Neuronal stem cell (in vitro differentiated cells): Measurements from ENCODE around the gene THRA.

Source experiments
- DNase-seq: peaks from one replicate; pipeline ENCODE4 v3.0.0-alpha.2; 2013; ENCODE audit warnings: low spot score
- H2AFZ ChIP-seq: one replicate; pipeline ENCODE4 v1.6.1; 2013; ENCODE audit warnings: mild to moderate bottlenecking, low read length, inconsistent platforms
- H2AK5ac ChIP-seq: 2 replicates; pipeline ENCODE4 v1.6.1; 2013; ENCODE audit warnings: low read depth, mild to moderate bottlenecking, inconsistent platforms, low read length, moderate library complexity, mixed read lengths
- H2BK120ac ChIP-seq: 2 replicates; pipeline ENCODE4 v1.6.1; 2013; ENCODE audit warnings: low read depth, mild to moderate bottlenecking, inconsistent platforms, low read length, moderate library complexity, mixed read lengths
- H2BK12ac ChIP-seq: one replicate; pipeline ENCODE4 v1.6.1; 2013; ENCODE audit warnings: low read length, inconsistent platforms
- H2BK15ac ChIP-seq: 2 replicates; pipeline ENCODE4 v1.6.1; 2013; ENCODE audit warnings: mild to moderate bottlenecking, low read length, inconsistent platforms, mixed read lengths
- H2BK5ac ChIP-seq: one replicate; pipeline ENCODE4 v1.6.1; 2013; ENCODE audit warnings: inconsistent platforms, mild to moderate bottlenecking, low read length, moderate library complexity
- H3K14ac ChIP-seq: one replicate; pipeline ENCODE4 v1.6.1; 2013; ENCODE audit warnings: low read length, inconsistent platforms
- H3K18ac ChIP-seq: 2 replicates; pipeline ENCODE4 v1.6.1; 2013; ENCODE audit warnings: low read length, inconsistent platforms
- H3K23ac ChIP-seq: 2 replicates; pipeline ENCODE4 v1.6.1; 2013; ENCODE audit warnings: low read depth, mild to moderate bottlenecking, mixed read lengths, low read length, inconsistent platforms; ENCODE audit not compliant: poor library complexity
- H3K27ac ChIP-seq: replicated peaks from 3 replicates; pipeline ENCODE4 v1.5.1; 2013; ENCODE audit warnings: low read length, inconsistent platforms
- H3K27me3 ChIP-seq, 3 experiments: 2 replicates each; pipeline ENCODE4 v1.6.1; 2013; ENCODE audit warnings: low read length in 3 of 3, mild to moderate bottlenecking in 2 of 3, inconsistent platforms in 1 of 3, low read depth in 1 of 3, mixed read lengths in 1 of 3, moderate library complexity in 1 of 3; ENCODE audit not compliant: control insufficient read depth in 3 of 3, insufficient read depth in 3 of 3
- H3K36me3 ChIP-seq, 2 donors: replicated peaks in 1 of 2; 2 replicates each; pipeline ENCODE4 v1.6.1; 2013; ENCODE audit warnings: low read length in 2 of 2; ENCODE audit not compliant: control insufficient read depth in 2 of 2, insufficient read depth in 2 of 2
- H3K4ac ChIP-seq: 2 replicates; pipeline ENCODE4 v1.6.1; 2013; ENCODE audit warnings: inconsistent platforms, mild to moderate bottlenecking, low read length, moderate library complexity
- H3K4me1 ChIP-seq, 2 donors: 1 replicate in 1 of 2; 2 replicates in 1 of 2; pipeline ENCODE4 v1.6.1; 2013; ENCODE audit warnings: low read length in 2 of 2, low read depth in 1 of 2; ENCODE audit not compliant: control insufficient read depth in 2 of 2, insufficient read depth in 1 of 2
- H3K4me2 ChIP-seq: one replicate; pipeline ENCODE4 v1.6.1; 2013; ENCODE audit warnings: mild to moderate bottlenecking, low read length, inconsistent platforms; ENCODE audit not compliant: insufficient read depth, poor library complexity, severe bottlenecking
- H3K4me3 ChIP-seq, 2 donors: 2 replicates each; pipeline ENCODE4 v1.5.1; 2013; ENCODE audit warnings: low read length in 2 of 2, mild to moderate bottlenecking in 2 of 2, inconsistent platforms in 1 of 2, moderate library complexity in 1 of 2
- H3K79me1 ChIP-seq: one replicate; pipeline ENCODE4 v1.6.1; 2013; ENCODE audit warnings: low read depth, mild to moderate bottlenecking, inconsistent platforms, low read length, moderate library complexity
- H3K9ac ChIP-seq: one replicate; pipeline ENCODE4 v1.6.1; 2013; ENCODE audit warnings: mild to moderate bottlenecking, low read depth, low read length, inconsistent platforms; ENCODE audit not compliant: poor library complexity
- H3K9me3 ChIP-seq, 2 donors: replicated peaks in 1 of 2; 2 replicates each; pipeline versions ENCODE3 to v1.6.1; 2013; ENCODE audit warnings: low read length in 2 of 2, mild to moderate bottlenecking in 2 of 2, inconsistent platforms in 1 of 2, low read depth in 1 of 2, mixed read lengths in 1 of 2, moderate library complexity in 1 of 2; ENCODE audit not compliant: control insufficient read depth in 2 of 2, insufficient read depth in 1 of 2
- H4K8ac ChIP-seq: one replicate; pipeline ENCODE4 v1.6.1; 2013; ENCODE audit warnings: low read depth, mild to moderate bottlenecking, inconsistent platforms, low read length, moderate library complexity
- H4K91ac ChIP-seq: one replicate; pipeline ENCODE4 v1.6.1; 2013; ENCODE audit warnings: low read length, low read depth, mild to moderate bottlenecking, inconsistent platforms; ENCODE audit not compliant: poor library complexity
- WGBS, 2 donors: extraction: QIAGEN DNeasy Blood & Tissue Kit; methylation state at CpG; one replicate each; pipeline ENCODE4 v1.1.7; 2013; ENCODE audit warnings: missing lambda C conversion rate in 2 of 2, mixed read lengths in 1 of 2; ENCODE audit not compliant: insufficient read length in 2 of 2, insufficient replicate concordance in 1 of 2; ENCODE audit errors: extremely low coverage in 2 of 2; 5-methylcytosine and 5-hydroxymethylcytosine counted together

THRA gene

DNA sequence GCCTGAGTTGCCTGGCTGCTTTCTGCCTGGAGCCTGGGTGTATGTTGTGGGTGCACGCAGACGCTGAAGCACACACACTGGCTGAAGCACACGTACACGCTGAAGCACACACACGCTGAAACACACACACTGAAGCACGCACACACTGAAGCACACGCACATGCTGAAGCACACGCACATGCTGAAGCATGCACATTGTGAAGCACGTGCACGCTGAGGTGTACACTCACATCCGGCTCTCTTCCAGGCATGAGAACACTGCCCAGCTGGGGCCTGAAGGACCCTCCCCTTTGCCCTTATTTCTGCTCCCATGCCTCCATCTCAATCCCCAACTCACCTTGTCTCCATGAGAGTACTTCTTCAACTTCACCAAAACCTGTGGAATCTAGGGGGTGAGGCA lies 31.1 kb upstream of the THRA start:
- peaks cover 49 to 92% of the 10 kb centered on the region in 2 donors for H3K36me3 ChIP-seq

DNA sequence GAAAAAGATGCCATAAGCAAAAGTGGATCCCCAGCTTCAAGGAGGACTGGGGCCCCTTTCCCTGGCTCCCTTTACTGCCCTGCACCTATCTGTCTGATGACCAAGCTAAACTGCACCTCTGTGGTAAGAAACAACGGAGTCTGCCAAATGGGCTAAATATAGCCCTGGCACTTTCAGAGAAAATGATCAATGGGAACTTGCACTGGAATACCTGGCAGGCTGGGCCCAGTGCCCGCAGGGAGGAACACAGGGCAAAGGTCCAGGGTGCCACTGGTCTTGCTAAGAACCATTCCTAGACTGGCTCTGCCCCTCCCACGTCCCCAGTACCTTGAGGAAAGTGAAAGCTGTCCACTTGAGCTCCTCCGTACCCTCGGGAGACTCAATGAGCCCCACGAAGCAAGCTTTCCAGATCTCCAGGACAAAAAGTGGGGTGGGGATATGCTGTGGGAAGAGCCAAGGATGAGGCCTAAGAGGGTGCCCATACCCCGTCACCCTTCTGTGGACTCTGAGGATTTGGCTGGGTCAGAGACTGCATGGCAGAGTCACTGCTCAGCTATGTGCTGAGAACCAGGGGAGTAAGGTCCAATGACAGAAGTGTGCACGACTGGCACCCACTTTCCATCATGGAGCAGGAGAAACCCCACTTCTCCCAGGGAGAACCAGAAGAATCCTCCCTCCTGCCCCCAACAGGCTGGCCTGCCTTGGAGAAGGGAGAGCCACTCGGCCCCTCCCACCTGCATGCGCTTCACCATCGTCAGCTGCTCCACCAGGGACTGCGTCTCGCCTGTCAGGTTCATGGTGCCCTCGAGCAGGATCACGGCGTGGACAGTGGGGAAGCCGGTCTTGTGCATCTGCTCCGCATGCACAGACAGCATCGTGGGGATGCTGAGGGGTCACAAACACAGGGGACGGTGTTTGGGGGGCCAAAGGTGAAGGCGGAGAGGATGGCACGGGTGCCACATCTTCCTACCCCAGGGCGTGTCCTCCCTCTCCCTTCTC lies 30.1 kb upstream of the THRA start:
- Histone ChIP-seq H3K18ac (no peak overlapping the region), H2BK5ac (no peak overlapping the region), H2AK5ac (no peak overlapping the region), H2BK12ac (no peak overlapping the region), H3K9ac (no peak overlapping the region), H3K4ac (no peak overlapping the region), H3K23ac (peak overlapping the region; percentile 44), H4K91ac (no peak overlapping the region), H2AFZ (no peak overlapping the region), H4K8ac (no peak overlapping the region), H3K4me1 (peaks cover 2 to 4% of the 10 kb centered on the region in 2 donors), H3K14ac (peak overlapping the region; percentile 27), H3K27ac (no peak overlapping the region), H3K9me3 (no peaks in the 10 kb centered on the region), H3K36me3 (peaks cover 48 to 90% of the 10 kb centered on the region in 2 donors), H3K4me2 (no peak overlapping the region), H3K4me3 (no peak overlapping the region), H2BK120ac (no peak overlapping the region), H3K79me1 (no peaks in the 10 kb centered on the region), H3K27me3 (no peaks in the 10 kb centered on the region), H2BK15ac (no peak overlapping the region)
- WGBS, 2 donors, result no CpG with 5 or more reads among the region's 23 CpGs
- DNase-seq, result no peak

More for the DNA sequence above, 31.1 kb upstream of the THRA start:
- no peaks in the 10 kb centered on the region for H3K79me1 ChIP-seq
- H2BK120ac ChIP-seq, result no peak overlapping the region
- no peak overlapping the region for H4K8ac ChIP-seq
- no peak overlapping the region for H4K91ac ChIP-seq
- H2BK5ac ChIP-seq, result no peak overlapping the region
- peak overlapping the region; percentile 42 for H3K14ac ChIP-seq
- no peak overlapping the region for H2AFZ ChIP-seq
- WGBS, 2 donors, result no CpG with 5 or more reads among the region's 11 CpGs
- no peak overlapping the region for H3K18ac ChIP-seq
- no peaks in the 10 kb centered on the region for H3K9me3 ChIP-seq
- peaks cover 2 to 6% of the 10 kb centered on the region in 2 donors for H3K4me1 ChIP-seq
- H3K4ac ChIP-seq, result no peak overlapping the region
- H2BK15ac ChIP-seq, result no peak overlapping the region
- H3K4me3 ChIP-seq, result no peak overlapping the region
- no peak overlapping the region for H2BK12ac ChIP-seq
- no peak overlapping the region for H3K27ac ChIP-seq
- DNase-seq, result no peak
- H3K23ac ChIP-seq, result no peak overlapping the region
- H3K4me2 ChIP-seq, result peak overlapping the region; percentile 12
- peak overlapping the region; percentile 27 for H3K9ac ChIP-seq
- no peak overlapping the region for H2AK5ac ChIP-seq
- H3K27me3 ChIP-seq, result no peaks in the 10 kb centered on the region

DNA sequence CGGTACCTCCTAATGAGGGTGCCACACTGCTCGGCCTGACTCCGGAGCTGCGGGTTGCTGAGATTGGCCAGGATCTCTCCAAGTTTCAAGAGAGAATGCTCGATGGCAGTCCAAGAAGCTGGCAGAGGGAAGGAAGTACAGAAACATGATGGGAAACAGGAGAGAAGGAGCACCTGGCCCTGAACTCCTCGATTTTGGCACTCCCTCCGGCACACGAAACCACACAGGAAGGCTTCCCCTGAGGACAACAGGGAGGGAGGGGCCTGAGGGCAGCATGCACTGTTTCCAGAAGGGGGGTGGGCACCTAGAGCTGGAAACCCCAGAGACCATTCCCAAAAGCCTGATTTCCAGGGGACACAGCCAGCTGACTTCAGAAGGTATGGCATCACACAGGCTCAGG lies 29.4 kb upstream of the THRA start:
- H2AK5ac ChIP-seq, result no peak overlapping the region
- no peak overlapping the region for H3K4ac ChIP-seq
- H2AFZ ChIP-seq, result no peak overlapping the region
- H3K27ac ChIP-seq, result no peak overlapping the region
- no peak overlapping the region for H2BK12ac ChIP-seq
- no peaks in the 10 kb centered on the region for H3K79me1 ChIP-seq
- H3K36me3 ChIP-seq, result peaks cover 46 to 88% of the 10 kb centered on the region in 2 donors
- no peaks in the 10 kb centered on the region for H3K9me3 ChIP-seq
- H3K18ac ChIP-seq, result no peak overlapping the region
- no peak overlapping the region for H3K4me2 ChIP-seq
- H3K9ac ChIP-seq, result no peak overlapping the region
- no peak overlapping the region for H2BK5ac ChIP-seq
- no peak for DNase-seq
- peak overlapping the region; percentile 44 for H3K23ac ChIP-seq
- H4K91ac ChIP-seq, result no peak overlapping the region
- H3K4me1 ChIP-seq, result peaks cover 2 to 4% of the 10 kb centered on the region in 2 donors
- H2BK120ac ChIP-seq, result no peak overlapping the region
- no peak overlapping the region for H3K14ac ChIP-seq
- no peak overlapping the region for H2BK15ac ChIP-seq
- H3K27me3 ChIP-seq, result no peaks in the 10 kb centered on the region
- no CpG with 5 or more reads among the region's 8 CpGs for WGBS, 2 donors
- no peak overlapping the region for H4K8ac ChIP-seq
- H3K4me3 ChIP-seq, result no peak overlapping the region

DNA sequence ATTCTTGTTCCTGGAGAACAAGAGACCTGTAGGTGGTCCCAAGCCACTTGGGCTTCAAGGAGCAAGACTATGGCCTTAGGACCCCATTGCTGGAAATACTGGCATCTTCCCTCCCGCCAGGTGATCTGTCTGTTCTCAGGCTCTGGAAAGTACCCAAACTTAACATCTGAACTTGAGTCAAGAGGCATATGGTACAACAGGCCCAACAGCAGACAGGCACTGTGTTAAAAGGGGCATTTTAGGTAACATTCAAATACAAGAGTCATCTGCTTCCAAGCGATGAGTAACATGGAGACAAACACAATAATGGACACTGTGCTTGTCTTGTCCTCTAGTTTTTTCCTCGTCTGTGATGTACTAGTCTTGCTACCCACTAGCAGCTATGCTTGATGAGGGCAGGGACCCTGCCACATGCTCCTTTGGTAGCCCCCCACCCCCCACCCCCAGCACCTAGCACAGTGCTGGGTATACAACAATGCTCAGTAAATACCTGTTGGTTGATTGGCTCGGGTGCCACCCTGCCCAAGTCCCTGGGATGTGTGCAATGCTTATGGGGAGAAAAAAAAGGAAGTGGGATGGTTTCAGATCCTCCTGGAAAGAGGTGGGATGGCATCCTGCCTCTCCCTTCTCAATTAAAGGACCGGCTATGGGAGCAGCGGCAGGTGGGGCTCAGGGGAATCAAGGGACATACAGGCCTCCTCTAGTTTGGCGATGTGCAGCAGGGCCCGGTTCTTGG lies 28.2 kb upstream of the THRA start:
- no peak overlapping the region for H4K91ac ChIP-seq
- no peak overlapping the region for H2AK5ac ChIP-seq
- no peak overlapping the region for H2BK12ac ChIP-seq
- no peak overlapping the region for H4K8ac ChIP-seq
- H3K79me1 ChIP-seq, result no peaks in the 10 kb centered on the region
- H3K9ac ChIP-seq, result no peak overlapping the region
- no peaks in the 10 kb centered on the region for H3K27me3 ChIP-seq
- no peak overlapping the region for H3K4me2 ChIP-seq
- no peak overlapping the region for H2AFZ ChIP-seq
- no CpG with 5 or more reads among the region's 8 CpGs for WGBS, 2 donors
- no peak overlapping the region for H2BK120ac ChIP-seq
- no peak for DNase-seq
- H3K9me3 ChIP-seq, result no peaks in the 10 kb centered on the region
- no peak overlapping the region for H2BK5ac ChIP-seq
- no peak overlapping the region for H3K18ac ChIP-seq
- peaks cover 34 to 75% of the 10 kb centered on the region in 2 donors for H3K36me3 ChIP-seq
- H3K23ac ChIP-seq, result no peak overlapping the region
- H3K4me3 ChIP-seq, result no peak overlapping the region
- H3K27ac ChIP-seq, result no peak overlapping the region
- H3K4ac ChIP-seq, result no peak overlapping the region
- H2BK15ac ChIP-seq, result no peak overlapping the region
- H3K14ac ChIP-seq, result no peak overlapping the region
- H3K4me1 ChIP-seq, result peaks cover 4 to 5% of the 10 kb centered on the region in 2 donors
